ENCODE measurements around the gene JUN.
A peak's percentile ranks its signal among the peaks of the same experiment; 100 is the strongest.

Gene JUN

DNA sequence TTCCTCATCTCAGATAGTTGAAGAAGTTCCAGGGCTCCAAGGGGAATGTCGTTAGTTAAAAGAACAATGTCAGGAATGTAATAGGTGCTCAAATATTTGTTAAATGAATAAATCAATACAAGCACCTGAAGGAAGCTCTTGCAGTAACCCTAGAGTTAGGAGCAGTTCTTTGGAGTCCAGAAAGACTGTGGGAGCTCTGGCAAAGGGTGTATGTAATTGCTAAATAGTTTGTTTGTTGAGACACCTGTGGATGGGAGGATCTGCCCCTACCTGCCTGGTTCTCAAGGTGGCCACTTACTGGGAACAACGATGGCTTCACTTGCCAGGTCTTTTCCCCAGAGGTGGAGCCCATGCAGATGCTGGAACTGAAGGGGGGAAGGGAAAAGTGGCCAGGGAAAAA, 27.5 kb upstream of the JUN start:
- no peak for DNase-seq (ENCODE audit: low read depth)
- TF ChIP-seq, protein P1, sequence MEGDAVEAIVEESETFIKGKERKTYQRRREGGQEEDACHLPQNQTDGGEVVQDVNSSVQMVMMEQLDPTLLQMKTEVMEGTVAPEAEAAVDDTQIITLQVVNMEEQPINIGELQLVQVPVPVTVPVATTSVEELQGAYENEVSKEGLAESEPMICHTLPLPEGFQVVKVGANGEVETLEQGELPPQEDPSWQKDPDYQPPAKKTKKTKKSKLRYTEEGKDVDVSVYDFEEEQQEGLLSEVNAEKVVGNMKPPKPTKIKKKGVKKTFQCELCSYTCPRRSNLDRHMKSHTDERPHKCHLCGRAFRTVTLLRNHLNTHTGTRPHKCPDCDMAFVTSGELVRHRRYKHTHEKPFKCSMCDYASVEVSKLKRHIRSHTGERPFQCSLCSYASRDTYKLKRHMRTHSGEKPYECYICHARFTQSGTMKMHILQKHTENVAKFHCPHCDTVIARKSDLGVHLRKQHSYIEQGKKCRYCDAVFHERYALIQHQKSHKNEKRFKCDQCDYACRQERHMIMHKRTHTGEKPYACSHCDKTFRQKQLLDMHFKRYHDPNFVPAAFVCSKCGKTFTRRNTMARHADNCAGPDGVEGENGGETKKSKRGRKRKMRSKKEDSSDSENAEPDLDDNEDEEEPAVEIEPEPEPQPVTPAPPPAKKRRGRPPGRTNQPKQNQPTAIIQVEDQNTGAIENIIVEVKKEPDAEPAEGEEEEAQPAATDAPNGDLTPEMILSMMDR (IDR thresholded peaks at IDR 0.05; ENCODE audit: insufficient read depth, low read depth, low read length, missing control alignments): no peak
- H3K4me3 ChIP-seq (ENCODE audit: low read depth, low read length): no peak overlapping the region

DNA sequence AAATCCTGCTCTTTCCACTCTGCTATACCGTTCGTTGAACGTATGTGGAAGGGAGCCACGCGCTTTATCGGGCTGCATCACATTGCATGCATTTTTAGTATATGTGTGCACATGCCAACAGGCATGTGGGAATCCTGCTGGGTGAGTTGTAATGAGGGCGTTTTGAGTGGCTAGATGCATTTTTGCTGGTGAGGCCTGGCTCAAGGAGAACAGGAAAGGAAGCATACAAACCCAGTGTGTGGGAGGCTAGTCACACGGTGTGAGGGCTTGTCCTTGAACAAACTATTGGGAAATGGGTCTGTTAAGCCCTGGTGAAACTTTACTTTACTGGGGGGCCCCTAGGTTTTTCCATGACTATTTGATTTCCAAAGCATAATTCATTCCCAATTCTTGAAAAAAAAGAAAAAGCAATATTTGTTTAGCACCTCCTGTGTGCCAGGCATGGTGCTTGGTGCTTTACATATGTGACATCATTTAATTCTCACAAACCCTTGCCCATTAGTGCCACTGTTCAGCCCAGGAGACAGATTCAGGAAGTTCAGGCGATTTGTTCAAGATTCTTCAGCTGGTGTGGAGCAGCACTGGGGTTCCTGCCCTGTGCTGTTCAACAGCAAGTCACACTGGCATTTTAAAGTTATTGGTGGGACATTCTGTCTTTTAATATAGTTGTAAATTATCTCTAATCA, 25.6 kb upstream of the JUN start:
- no peak for DNase-seq (ENCODE audit: low read depth)
- TF ChIP-seq, protein P1 (IDR thresholded peaks at IDR 0.05; ENCODE audit: insufficient read depth, low read depth, low read length, missing control alignments): no peak
- no peak overlapping the region for H3K4me3 ChIP-seq (ENCODE audit: low read depth, low read length)

DNA sequence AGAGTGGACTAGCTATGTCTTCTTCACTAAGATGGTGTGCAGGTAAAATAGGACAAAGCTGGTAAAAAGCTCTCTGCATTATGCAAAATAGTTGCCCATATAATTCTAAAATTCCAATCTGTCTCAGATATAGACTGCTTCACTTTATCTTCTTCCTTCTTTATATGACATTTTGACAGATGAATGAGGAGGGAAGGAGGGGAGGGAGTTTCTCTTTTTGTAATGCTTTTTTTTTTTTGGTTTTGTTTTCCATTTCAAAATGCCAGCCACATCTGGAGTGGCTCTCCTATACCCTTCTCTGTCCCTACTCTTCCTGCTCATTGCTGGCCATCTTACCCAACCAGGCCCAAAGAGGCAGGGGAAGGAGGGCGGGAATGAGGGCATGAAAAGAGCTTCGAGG, 24.2 kb upstream of the JUN start:
- no peak for DNase-seq (ENCODE audit: low read depth)
- H3K4me3 ChIP-seq (ENCODE audit: low read depth, low read length): no peak overlapping the region
- TF ChIP-seq, protein P1 (IDR thresholded peaks at IDR 0.05; ENCODE audit: insufficient read depth, low read depth, low read length, missing control alignments): no peak

DNA sequence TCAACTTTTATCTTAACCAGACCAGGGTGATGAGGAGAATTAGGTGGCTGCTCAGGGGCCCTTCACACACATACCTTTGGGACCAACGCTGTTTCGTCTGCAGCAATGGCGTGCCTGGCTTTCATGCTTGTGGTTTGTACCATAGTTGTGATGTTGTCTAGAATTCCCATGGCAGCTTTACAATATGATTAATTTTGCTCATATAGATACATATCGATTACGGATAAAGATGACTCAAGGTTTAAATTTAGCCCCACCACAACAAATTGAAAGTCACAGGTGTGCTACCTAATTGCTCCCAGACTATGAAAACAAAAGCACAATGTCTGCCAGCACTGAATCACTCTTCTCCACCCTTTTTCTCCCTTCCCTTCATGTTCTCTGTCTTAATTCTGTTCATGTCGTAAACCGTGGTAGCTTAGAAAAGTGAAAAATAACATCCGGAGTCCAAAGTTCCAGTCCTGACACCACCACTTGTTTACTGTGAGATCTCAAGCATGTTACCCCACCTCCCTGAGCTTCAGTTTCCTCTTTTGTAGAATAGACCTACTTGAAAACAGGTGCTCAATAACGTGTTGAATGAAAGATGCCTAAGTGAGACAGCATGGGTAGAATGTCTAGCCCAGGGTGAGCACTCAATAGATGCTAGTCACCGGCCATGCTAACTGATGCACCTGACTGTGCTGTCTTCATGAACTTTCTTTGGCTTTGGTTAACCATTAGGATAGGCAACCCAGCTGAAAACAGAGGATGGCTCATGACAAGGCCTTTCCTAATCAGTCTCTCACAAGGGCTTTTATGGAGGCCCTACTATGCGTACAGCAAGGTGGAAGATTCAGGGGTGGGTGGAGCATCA, 22.1 kb upstream of the JUN start:
- peak; percentile 84 for DNase-seq (ENCODE audit: low read depth)
- TF ChIP-seq, protein P1 (IDR thresholded peaks at IDR 0.05; ENCODE audit: insufficient read depth, low read depth, low read length, missing control alignments): no peak
- H3K4me3 ChIP-seq (ENCODE audit: low read depth, low read length): no peak overlapping the region

DNA sequence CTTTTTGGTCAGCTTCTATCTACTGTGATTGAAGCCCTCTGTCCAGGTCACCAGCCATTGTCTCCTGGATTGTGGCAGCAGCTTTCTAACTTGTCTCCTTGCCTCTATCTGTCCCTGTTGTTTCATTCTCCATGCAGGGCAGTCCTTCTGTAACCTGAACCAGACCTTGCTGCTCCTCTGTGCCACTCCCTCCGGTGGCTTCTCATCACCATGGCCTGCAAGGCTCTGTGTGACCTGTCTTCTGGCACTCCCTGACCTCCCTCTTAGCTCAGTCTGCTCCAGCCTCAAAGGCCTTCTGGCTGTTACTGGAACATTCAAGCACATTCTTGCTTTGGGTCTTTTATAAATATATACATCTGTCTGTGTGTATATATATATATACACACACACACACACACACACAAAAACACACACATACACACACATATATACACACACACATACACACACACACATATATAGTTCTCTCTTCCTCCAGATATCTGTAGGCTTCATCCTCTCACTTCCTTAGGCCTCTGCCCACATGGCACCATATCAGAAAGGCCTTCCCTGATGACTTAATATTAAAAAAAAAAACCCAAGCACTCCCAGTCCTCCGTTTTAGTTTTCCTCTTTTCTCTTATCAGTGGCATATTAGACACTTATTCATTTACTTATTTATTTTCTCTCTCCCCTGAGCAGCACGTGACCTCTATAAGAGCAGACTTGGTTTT, 21.2 kb upstream of the JUN start:
- no peak overlapping the region for H3K4me3 ChIP-seq (ENCODE audit: low read depth, low read length)
- TF ChIP-seq, protein P1 (IDR thresholded peaks at IDR 0.05; ENCODE audit: insufficient read depth, low read depth, low read length, missing control alignments): no peak
- peak; percentile 44 for DNase-seq (ENCODE audit: low read depth)

DNA sequence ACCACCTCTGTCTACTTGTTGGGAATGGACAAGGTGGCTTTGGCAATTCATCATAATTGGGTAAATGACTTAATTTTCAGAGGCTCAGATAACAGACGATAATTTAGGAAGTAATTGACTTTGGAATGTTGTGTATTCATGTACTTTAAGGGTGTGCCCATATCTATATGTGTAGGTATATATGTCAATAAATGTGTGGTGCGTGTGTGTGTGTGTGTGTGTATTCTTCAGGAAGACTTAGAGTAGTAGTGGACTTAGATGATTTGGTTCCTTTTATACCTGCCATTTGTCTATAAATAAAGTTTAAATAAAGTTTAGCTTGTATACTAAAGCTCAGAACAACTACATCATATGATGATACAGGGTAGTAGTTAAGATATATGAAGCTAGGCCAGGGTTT, 20.0 kb upstream of the JUN start:
- no peak for DNase-seq (ENCODE audit: low read depth)
- TF ChIP-seq, protein P1 (IDR thresholded peaks at IDR 0.05; ENCODE audit: insufficient read depth, low read depth, low read length, missing control alignments): no peak
- no peak overlapping the region for H3K4me3 ChIP-seq (ENCODE audit: low read depth, low read length)
